ENCODE data around the gene RANBP1. TPM values are rescaled to one million over a fixed set of nuclear protein-coding genes. Genes with fewer than 3 reads are reported as not detected.

Gene RANBP1
- total and polyA plus RNA-seq, 2 of the 13 experiments (the other 11 are each of a cell fraction or from before 2014, with no cell fraction given): 181 to 492 TPM

- TF ChIP-seq TERF1 (CRISPR knock-in tag; IDR thresholded peaks at IDR 0.05) (no peak), ZNF292 (CRISPR knock-in tag; IDR thresholded peaks at IDR 0.05; ENCODE audit: borderline replicate concordance, low read depth) (no peak), LBX2 (CRISPR knock-in tag; IDR thresholded peaks at IDR 0.05; ENCODE audit: borderline replicate concordance) (no peak), ZFP36 (IDR thresholded peaks at IDR 0.05; ENCODE audit: borderline replicate concordance, low read depth, low read length, partially characterized antibody) (no peak), DZIP1 (CRISPR knock-in tag; IDR thresholded peaks at IDR 0.05) (no peak), HCFC1 (IDR thresholded peaks at IDR 0.05; ENCODE audit: low read depth, low read length) (no peak)
- H2AFZ ChIP-seq (ENCODE audit: low read length): no peak overlapping the region
- H3K4me2 ChIP-seq (ENCODE audit: low read depth, low read length): no peak overlapping the region
- DNase-seq (ENCODE audit: low spot score): no peak
- H3K79me2 ChIP-seq (ENCODE audit: insufficient read depth, low read length): no peaks in the 10 kb centered on the region
- H3K9ac ChIP-seq (ENCODE audit: insufficient read depth, low read depth, low read length): no peak overlapping the region
- no peaks in the 10 kb centered on the region for H3K36me3 ChIP-seq (replicated peaks in 1 of 2; ENCODE audit: control insufficient read depth in 1 of 2, insufficient read depth in 2 of 2, low read length in 2 of 2)
- H3K4me3 ChIP-seq (replicated peaks in 1 of 3; ENCODE audit: insufficient read depth in 1 of 3, low read depth in 2 of 3, low read length in 3 of 3): no peak overlapping the region
- H4K20me1 ChIP-seq (ENCODE audit: insufficient read depth, low read length): peaks cover 3% of the 10 kb centered on the region; the same call in 1 of the 2 replicates
- in situ Hi-C loops (cut with HindIII; ENCODE audit: extremely low pct_ligation_motif_present, low pct_unique_long_range_greater_than_20kb) (loop anchor here (25.0 kb wide), 1 partner anchor 1204 kb away; no protein-coding TSS in a partner anchor), intact Hi-C loops (cut with micrococcal nuclease; ENCODE audit: unreplicated experiment) (no loop called here)
- FAIRE-seq: no peak
- ATAC-seq: no peak
- ChIA-PET CTCF (ENCODE audit: low intra/inter-chr PET ratio, low total read pairs) (no interaction called here), POLR2A (no interaction called here)
- no peak overlapping the region for H3K27ac ChIP-seq (ENCODE audit: extremely low read length, insufficient read depth, low read length)
- no TSS peak for BruUV-seq (replicated peaks)
- H3K27me3 ChIP-seq (ENCODE audit: control insufficient read depth in 1 of 2, insufficient read depth in 2 of 2, low read length in 2 of 2): peaks cover 13 to 53% of the 10 kb centered on the region in 2 experiments
- H3K4me1 ChIP-seq (ENCODE audit: insufficient read depth, low read length): no peaks in the 10 kb centered on the region
- H3K9me3 ChIP-seq (ENCODE audit: low read length): no peaks in the 10 kb centered on the region
- 0% methylated on average over 7 of the region's 9 CpGs for WGBS (ENCODE audit: low lambda C conversion rate)
These were observed 50.8 kb downstream of the RANBP1 start for GRCh38 chr22:20166703-20167102.
